ENCODE measurements around the gene FAM227B. TPM values are rescaled to one million over a fixed set of nuclear protein-coding genes. Genes with fewer than 3 reads are reported as not detected.

FAM227B gene
- polyA plus RNA-seq, 1 experiment = 6.1 TPM

DNA sequence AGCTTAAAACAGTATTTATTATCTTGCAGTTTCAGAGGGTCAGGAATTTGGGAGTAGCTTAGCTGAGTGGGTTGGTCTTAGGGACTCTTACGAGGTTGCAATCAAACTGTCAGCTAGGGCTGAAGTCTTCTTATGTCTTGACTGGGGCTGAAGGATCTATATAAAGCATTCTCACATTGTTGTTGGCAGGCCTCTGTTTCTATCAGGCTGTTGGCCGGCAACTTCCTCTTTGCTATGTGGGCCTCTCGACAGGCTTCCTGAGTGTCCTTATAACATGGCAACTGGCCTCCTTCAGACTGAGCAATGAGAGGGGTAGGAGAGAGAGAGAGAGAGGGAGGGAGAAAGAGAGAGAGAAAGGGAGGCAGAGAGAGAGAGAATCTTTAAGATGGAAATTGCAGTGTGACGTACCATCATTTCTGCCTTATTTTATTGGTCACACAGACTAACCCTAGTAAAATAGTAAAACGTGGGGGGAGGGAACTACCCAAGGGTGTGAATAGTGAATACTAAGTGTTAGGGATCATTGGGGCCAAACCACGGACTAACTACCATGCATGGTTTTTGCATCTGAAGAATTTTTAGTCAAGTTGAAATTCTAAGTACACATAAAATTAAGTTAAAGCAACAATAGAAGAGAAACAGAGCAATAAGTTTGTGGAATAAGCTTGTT is 181.5 kb downstream of the FAM227B start:
- TF ChIP-seq, protein P1, sequence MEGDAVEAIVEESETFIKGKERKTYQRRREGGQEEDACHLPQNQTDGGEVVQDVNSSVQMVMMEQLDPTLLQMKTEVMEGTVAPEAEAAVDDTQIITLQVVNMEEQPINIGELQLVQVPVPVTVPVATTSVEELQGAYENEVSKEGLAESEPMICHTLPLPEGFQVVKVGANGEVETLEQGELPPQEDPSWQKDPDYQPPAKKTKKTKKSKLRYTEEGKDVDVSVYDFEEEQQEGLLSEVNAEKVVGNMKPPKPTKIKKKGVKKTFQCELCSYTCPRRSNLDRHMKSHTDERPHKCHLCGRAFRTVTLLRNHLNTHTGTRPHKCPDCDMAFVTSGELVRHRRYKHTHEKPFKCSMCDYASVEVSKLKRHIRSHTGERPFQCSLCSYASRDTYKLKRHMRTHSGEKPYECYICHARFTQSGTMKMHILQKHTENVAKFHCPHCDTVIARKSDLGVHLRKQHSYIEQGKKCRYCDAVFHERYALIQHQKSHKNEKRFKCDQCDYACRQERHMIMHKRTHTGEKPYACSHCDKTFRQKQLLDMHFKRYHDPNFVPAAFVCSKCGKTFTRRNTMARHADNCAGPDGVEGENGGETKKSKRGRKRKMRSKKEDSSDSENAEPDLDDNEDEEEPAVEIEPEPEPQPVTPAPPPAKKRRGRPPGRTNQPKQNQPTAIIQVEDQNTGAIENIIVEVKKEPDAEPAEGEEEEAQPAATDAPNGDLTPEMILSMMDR (IDR thresholded peaks at IDR 0.05; ENCODE audit: low read depth, low read length) = no peak
- POLR2A ChIA-PET = no interaction called here
- H3K27ac ChIP-seq (ENCODE audit: low read depth, low read length) = no peak overlapping the region
- DNase-seq (ENCODE audit: low read depth, low spot score) = no peak
- CTCF ChIA-PET = interaction anchor here (1.5 kb wide), 1 partner anchor 706 kb away, joined by 4 read pairs; no protein-coding TSS in a partner anchor
- H3K9me3 ChIP-seq (ENCODE audit: control insufficient read depth, insufficient read depth, low read length) = no peaks in the 10 kb centered on the region
- no peak overlapping the region for H3K4me3 ChIP-seq (ENCODE audit: low read depth, low read length)
- H3K27me3 ChIP-seq (ENCODE audit: control insufficient read depth, insufficient read depth, low read length) = no peaks in the 10 kb centered on the region

DNA sequence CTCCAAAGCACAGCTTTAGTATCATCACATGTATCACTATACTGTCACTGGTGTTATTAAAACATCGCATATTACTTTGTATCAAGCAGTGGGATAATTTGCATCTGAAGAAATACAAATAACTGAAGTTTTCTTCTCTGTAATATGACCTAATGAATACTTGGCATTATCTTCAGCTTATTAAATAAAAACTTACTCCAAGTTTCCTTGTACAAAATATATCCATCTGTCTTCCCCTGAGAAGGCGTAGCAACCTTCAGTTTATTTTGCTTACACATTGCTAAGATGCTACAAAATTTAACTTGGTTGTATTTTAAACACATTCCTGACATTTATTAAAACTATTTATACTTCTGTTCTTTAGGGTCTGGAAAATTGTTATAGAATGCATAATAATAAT is 183.9 kb downstream of the FAM227B start:
- CTCF ChIA-PET = interaction anchor here (0.9 to 1.2 kb wide), 2 partner anchors 465 to 615 kb away, joined by 3 to 6 read pairs; no protein-coding TSS in a partner anchor
- POLR2A ChIA-PET = interaction anchor here (0.7 kb wide), 1 partner anchor 14 kb away, joined by 3 read pairs; the partner anchor contains the start of gene FGF7
- Histone ChIP-seq H3K27ac (ENCODE audit: low read depth, low read length) (no peak overlapping the region), H3K9me3 (ENCODE audit: control insufficient read depth, insufficient read depth, low read length) (no peaks in the 10 kb centered on the region), H3K4me3 (ENCODE audit: low read depth, low read length) (no peak overlapping the region), H3K27me3 (ENCODE audit: control insufficient read depth, insufficient read depth, low read length) (no peaks in the 10 kb centered on the region)
- TF ChIP-seq, protein P1 (IDR thresholded peaks at IDR 0.05; ENCODE audit: low read depth, low read length) = no peak
- DNase-seq (ENCODE audit: low read depth, low spot score) = no peak

GRCh38 chr15:49435174-49435573 is 185.4 kb downstream of the FAM227B start:
- no peak overlapping the region; the same call in 1 of the 2 replicates for H3K4me3 ChIP-seq (ENCODE audit: low read depth, low read length)
- no peak overlapping the region for H3K27ac ChIP-seq (ENCODE audit: low read depth, low read length)
- peak; percentile 32 for DNase-seq (ENCODE audit: low read depth, low spot score)
- ChIA-PET CTCF (no interaction called here), POLR2A (no interaction called here)
- H3K27me3 ChIP-seq (ENCODE audit: control insufficient read depth, insufficient read depth, low read length) = no peaks in the 10 kb centered on the region
- no peaks in the 10 kb centered on the region for H3K9me3 ChIP-seq (ENCODE audit: control insufficient read depth, insufficient read depth, low read length)
- TF ChIP-seq, protein P1 (IDR thresholded peaks at IDR 0.05; ENCODE audit: low read depth, low read length) = no peak

GRCh38 chr15:49430046-49430445 is 190.6 kb downstream of the FAM227B start:
- CTCF ChIA-PET = interaction anchor here (1.6 kb wide), 1 partner anchor 195 kb away, joined by 4 read pairs; no protein-coding TSS in a partner anchor
- no peaks in the 10 kb centered on the region for H3K9me3 ChIP-seq (ENCODE audit: control insufficient read depth, insufficient read depth, low read length)
- H3K27ac ChIP-seq (ENCODE audit: low read depth, low read length) = no peak overlapping the region
- DNase-seq (ENCODE audit: low read depth, low spot score) = no peak
- TF ChIP-seq, protein P1 (IDR thresholded peaks at IDR 0.05; ENCODE audit: low read depth, low read length) = no peak
- no peak overlapping the region; the same call in 1 of the 2 replicates for H3K4me3 ChIP-seq (ENCODE audit: low read depth, low read length)
- no peaks in the 10 kb centered on the region for H3K27me3 ChIP-seq (ENCODE audit: control insufficient read depth, insufficient read depth, low read length)
- POLR2A ChIA-PET = no interaction called here

DNA sequence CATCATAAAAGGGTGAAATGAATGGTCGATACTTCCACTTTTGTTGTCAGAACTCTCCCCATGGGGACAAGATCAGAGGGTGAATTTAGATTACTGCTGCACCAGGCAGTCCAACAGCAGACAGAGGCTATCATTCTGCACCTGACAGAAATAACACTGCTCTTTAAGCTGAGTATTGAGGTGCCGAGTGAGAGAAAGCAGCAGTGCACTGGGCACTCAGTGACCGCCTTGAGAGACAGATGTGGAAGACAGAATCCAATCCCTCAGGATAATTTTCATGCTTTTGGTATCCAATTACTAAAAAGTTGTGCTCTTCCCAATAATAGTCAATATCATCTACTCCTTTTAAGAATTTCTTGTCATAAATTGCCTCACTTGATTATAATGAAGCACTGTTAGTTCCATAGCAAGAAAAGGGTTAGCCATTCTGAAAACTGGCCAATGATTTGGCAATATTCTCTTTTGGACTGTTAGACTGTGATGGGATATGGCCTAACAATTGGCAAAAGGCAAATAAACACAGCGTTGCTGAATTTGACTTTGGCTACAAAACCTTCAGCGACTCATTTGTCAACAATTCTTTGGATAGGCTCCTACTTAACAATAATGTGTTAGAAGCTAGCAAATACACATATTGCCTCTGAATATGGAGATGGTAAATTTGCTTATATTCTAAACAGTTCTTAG is 192.1 kb downstream of the FAM227B start:
- H3K9me3 ChIP-seq (ENCODE audit: control insufficient read depth, insufficient read depth, low read length) = no peaks in the 10 kb centered on the region

More for the DNA sequence above, 192.1 kb downstream of the FAM227B start:
- TF ChIP-seq, protein P1 (IDR thresholded peaks at IDR 0.05; ENCODE audit: low read depth, low read length) = no peak
- peak overlapping the region; percentile 66 for H3K4me3 ChIP-seq (ENCODE audit: low read depth, low read length)
- POLR2A ChIA-PET = no interaction called here
- H3K27me3 ChIP-seq (ENCODE audit: control insufficient read depth, insufficient read depth, low read length) = no peaks in the 10 kb centered on the region
- no peak for DNase-seq (ENCODE audit: low read depth, low spot score)
- CTCF ChIA-PET = interaction anchor here (1.5 to 1.6 kb wide), 2 partner anchors 193 to 575 kb away, joined by 3 to 4 read pairs; no protein-coding TSS in a partner anchor
- H3K27ac ChIP-seq (ENCODE audit: low read depth, low read length) = no peak overlapping the region
